WTC11 (cell line): ENCODE data around the gene MLPH. TPM values are rescaled to one million over a fixed set of nuclear protein-coding genes. Genes with fewer than 3 reads are reported as not detected.
A peak's percentile ranks its signal among the peaks of the same experiment; 100 is the strongest.

Source experiments
- ATAC-seq: fragments of 200-7000 bp; cut with Tn5 transposase; 2 replicates; pipeline ENCODE4 v1.10.0; 2021; ENCODE audit warnings: mild to moderate bottlenecking, moderate library complexity
- CTCF ChIA-PET: fragments of 300-600 bp; sonication (Branson Sonifier 250); formaldehyde crosslinking; loops from one replicate; lab custom pipeline; 2021; ENCODE audit warnings: antibody characterized with exemption; lab: Charles Lee
- POLR2A ChIA-PET: fragments of 350-600 bp; sonication (Branson Sonifier 250); formaldehyde crosslinking; loops from one replicate; lab custom pipeline; 2021; ENCODE audit warnings: antibody characterized with exemption; lab: Charles Lee
- DNase-seq: peaks from one replicate; pipeline ENCODE4 v3.0.0; 2021; ENCODE audit warnings: low spot score
- H3K27ac Mint-ChIP-seq: 2 replicates; pipeline ENCODE4 v1.8.0; 2021; ENCODE audit warnings: mixed read lengths
- H3K27me3 Mint-ChIP-seq: 2 replicates; pipeline ENCODE4 v1.8.0; 2021; ENCODE audit warnings: low read depth, mild to moderate bottlenecking, moderate library complexity, mixed read lengths
- H3K36me3 Mint-ChIP-seq: 2 replicates; pipeline ENCODE4 v1.8.0; 2021; ENCODE audit warnings: mixed read lengths
- H3K4me1 Mint-ChIP-seq: 2 replicates; pipeline ENCODE4 v1.8.0; 2022; ENCODE audit warnings: mixed read lengths
- H3K4me3 Mint-ChIP-seq: 2 replicates; pipeline ENCODE4 v1.8.0; 2021; ENCODE audit warnings: mild to moderate bottlenecking, moderate library complexity, mixed read lengths
- H3K9me3 Mint-ChIP-seq: 2 replicates; pipeline ENCODE4 v1.8.0; 2021; ENCODE audit warnings: mixed read lengths
- NFATC4 ChIP-seq: fragments of 250-450 bp; sonication (Bioruptor Pico); IDR thresholded peaks from 2 replicates; pipeline ENCODE4 v1.9.0; 2021; ENCODE audit warnings: mild to moderate bottlenecking
- NFYB ChIP-seq: sonication (generic); formaldehyde crosslinking; conservative IDR thresholded peaks from 2 replicates; pipeline ENCODE4 v1.8.0; 2022; ENCODE audit warnings: low read depth, missing genetic modification reagents
- RORB ChIP-seq: fragments of 250-450 bp; sonication (Bioruptor Pico); IDR thresholded peaks from 2 replicates; pipeline ENCODE4 v1.9.0; 2021; ENCODE audit warnings: mild to moderate bottlenecking
- SOX15 ChIP-seq: fragments of 250-450 bp; sonication (Bioruptor Pico); IDR thresholded peaks from 2 replicates; pipeline ENCODE4 v1.9.0; 2021; ENCODE audit warnings: mild to moderate bottlenecking
- SP1 ChIP-seq: sonication (generic); formaldehyde crosslinking; conservative IDR thresholded peaks from 2 replicates; pipeline ENCODE4 v1.8.1; 2022; ENCODE audit warnings: missing genetic modification reagents
- TEAD1 ChIP-seq: sonication (generic); formaldehyde crosslinking; IDR thresholded peaks from 2 replicates; pipeline ENCODE4 v1.8.0; 2022; ENCODE audit warnings: mild to moderate bottlenecking, missing genetic modification reagents
- TP53 ChIP-seq: sonication (generic); formaldehyde crosslinking; IDR thresholded peaks from 2 replicates; pipeline ENCODE4 v1.8.1; 2023; ENCODE audit warnings: mild to moderate bottlenecking, missing genetic modification reagents
- ZBTB21 ChIP-seq: sonication (generic); formaldehyde crosslinking; IDR thresholded peaks from 2 replicates; pipeline ENCODE4 v1.8.1; 2023; ENCODE audit warnings: mild to moderate bottlenecking, missing genetic modification reagents, borderline replicate concordance
- ZNF138 ChIP-seq: sonication (generic); formaldehyde crosslinking; conservative IDR thresholded peaks from 2 replicates; pipeline ENCODE4 v1.8.1; 2022; ENCODE audit warnings: mild to moderate bottlenecking, moderate library complexity, missing genetic modification reagents
- ZNF396 ChIP-seq: fragments of 250-450 bp; sonication (Bioruptor Pico); IDR thresholded peaks from 2 replicates; pipeline ENCODE4 v1.8.0; 2021; ENCODE audit warnings: mild to moderate bottlenecking, moderate library complexity, borderline replicate concordance
- ZNF423 ChIP-seq: fragments of 250-450 bp; sonication (Bioruptor Pico); IDR thresholded peaks from 2 replicates; pipeline ENCODE4 v2.1.2; 2022; ENCODE audit warnings: mild to moderate bottlenecking, moderate library complexity
- total RNA-seq: library from RNA; stranded (reverse); gene quantifications from 3 replicates; pipeline ENCODE4 v1.2.3, GENCODE V29; 2021
- TF ChIP-seq, protein P1 (sequence below): sonication (generic); formaldehyde crosslinking; IDR thresholded peaks from 2 replicates; pipeline ENCODE4 v1.8.1; 2023; ENCODE audit warnings: mild to moderate bottlenecking, missing genetic modification reagents, moderate library complexity
- TF ChIP-seq, protein P2 (sequence below): sonication (generic); formaldehyde crosslinking; IDR thresholded peaks from 2 replicates; pipeline ENCODE4 v1.8.0; 2023; ENCODE audit warnings: missing genetic modification reagents
- TF ChIP-seq, protein P3 (sequence below): sonication (generic); formaldehyde crosslinking; IDR thresholded peaks from 2 replicates; pipeline ENCODE4 v1.8.0; 2022; ENCODE audit warnings: mild to moderate bottlenecking, missing genetic modification reagents
- TF ChIP-seq, protein P4 (sequence below): sonication (generic); formaldehyde crosslinking; conservative IDR thresholded peaks from 2 replicates; pipeline ENCODE4 v1.8.1; 2022; ENCODE audit warnings: mild to moderate bottlenecking, missing genetic modification reagents

The MLPH gene
- total RNA-seq, 1 experiment from 2014 or later, result 10.3 TPM

DNA sequence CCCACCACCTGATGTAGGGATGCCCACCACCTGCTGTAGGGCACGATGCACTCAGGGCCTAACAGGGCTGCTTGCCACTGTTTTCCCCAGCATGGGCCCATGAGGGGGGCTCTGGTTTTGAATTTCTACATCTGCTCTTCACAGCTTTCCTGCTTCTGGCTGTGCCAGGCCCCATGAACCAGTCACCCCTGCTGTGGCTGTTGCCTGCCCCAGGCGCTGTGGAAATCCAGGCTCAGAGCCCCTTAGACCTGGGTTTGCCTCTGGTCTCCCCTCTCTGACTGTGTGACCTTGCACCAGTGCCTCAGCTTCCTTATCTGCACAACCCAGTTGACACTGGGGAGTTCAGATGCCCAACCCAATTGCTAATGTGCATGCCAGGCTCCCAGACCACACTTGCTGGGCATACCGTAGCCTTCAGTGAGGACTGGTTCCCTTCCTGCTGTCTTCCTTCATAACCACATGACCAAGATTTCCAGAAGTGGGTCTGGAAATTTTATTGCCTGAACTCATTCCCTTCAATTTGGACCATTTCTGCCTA lies 6.0 kb upstream of the MLPH start (continued):
- TF ChIP-seq, protein P1, sequence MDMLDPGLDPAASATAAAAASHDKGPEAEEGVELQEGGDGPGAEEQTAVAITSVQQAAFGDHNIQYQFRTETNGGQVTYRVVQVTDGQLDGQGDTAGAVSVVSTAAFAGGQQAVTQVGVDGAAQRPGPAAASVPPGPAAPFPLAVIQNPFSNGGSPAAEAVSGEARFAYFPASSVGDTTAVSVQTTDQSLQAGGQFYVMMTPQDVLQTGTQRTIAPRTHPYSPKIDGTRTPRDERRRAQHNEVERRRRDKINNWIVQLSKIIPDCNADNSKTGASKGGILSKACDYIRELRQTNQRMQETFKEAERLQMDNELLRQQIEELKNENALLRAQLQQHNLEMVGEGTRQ (CRISPR knock-in tag), result no peak
- TF ChIP-seq SOX15 (CRISPR knock-in tag) (no peak), NFYB (CRISPR knock-in tag) (no peak), RORB (CRISPR knock-in tag) (no peak), NFATC4 (CRISPR knock-in tag) (no peak), ZNF138 (CRISPR knock-in tag) (no peak), TP53 (no peak), ZNF396 (CRISPR knock-in tag) (no peak)
- TF ChIP-seq, protein P2, sequence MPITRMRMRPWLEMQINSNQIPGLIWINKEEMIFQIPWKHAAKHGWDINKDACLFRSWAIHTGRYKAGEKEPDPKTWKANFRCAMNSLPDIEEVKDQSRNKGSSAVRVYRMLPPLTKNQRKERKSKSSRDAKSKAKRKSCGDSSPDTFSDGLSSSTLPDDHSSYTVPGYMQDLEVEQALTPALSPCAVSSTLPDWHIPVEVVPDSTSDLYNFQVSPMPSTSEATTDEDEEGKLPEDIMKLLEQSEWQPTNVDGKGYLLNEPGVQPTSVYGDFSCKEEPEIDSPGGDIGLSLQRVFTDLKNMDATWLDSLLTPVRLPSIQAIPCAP (CRISPR knock-in tag), result no peak

DNA sequence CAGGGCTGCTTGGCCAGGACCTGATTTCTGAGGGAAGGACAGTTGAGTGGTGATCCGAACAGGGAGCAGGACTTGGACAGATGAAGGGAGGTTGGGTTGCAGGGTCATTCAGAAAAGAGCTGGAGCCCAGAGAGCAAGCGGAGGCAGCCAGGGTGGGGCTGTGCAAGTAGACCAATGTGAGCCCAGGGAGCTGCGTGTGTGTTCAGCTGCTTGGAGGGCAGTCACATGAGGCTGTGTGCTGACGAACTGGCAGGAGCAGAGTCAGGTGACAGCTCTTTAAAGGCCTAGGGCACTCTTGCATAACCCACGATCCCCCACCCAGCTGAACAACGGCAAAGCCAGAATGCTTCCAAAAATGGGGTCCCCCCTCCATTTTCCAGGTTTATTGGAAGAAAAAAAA lies 4.6 kb upstream of the MLPH start:
- DNase-seq (no peak), ATAC-seq (no peak)
- peaks cover 84% of the 10 kb centered on the region for H3K27me3 Mint-ChIP-seq
- TF ChIP-seq, protein P3, sequence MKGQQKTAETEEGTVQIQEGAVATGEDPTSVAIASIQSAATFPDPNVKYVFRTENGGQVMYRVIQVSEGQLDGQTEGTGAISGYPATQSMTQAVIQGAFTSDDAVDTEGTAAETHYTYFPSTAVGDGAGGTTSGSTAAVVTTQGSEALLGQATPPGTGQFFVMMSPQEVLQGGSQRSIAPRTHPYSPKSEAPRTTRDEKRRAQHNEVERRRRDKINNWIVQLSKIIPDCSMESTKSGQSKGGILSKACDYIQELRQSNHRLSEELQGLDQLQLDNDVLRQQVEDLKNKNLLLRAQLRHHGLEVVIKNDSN, result peak; percentile 16; the same call in 1 of the 2 replicates
- no peak for TF ChIP-seq ZBTB21 (CRISPR knock-in tag)
- TF ChIP-seq, protein P1 (CRISPR knock-in tag), result peak; percentile 44; the same call in 1 of the 2 replicates
- TF ChIP-seq, protein P4, sequence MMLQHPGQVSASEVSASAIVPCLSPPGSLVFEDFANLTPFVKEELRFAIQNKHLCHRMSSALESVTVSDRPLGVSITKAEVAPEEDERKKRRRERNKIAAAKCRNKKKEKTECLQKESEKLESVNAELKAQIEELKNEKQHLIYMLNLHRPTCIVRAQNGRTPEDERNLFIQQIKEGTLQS (CRISPR knock-in tag), result no peak
- ChIA-PET CTCF (interaction anchor here (0.8 to 2.0 kb wide), 6 partner anchors 12 to 349 kb away, joined by 3 to 12 read pairs (median 6); no protein-coding TSS in a partner anchor), POLR2A (interaction anchor here (0.9 kb wide), 1 partner anchor 11 kb away, joined by 3 read pairs; no protein-coding TSS in a partner anchor)
- H3K4me3 Mint-ChIP-seq, result no peak overlapping the region
- H3K9me3 Mint-ChIP-seq, result no peaks in the 10 kb centered on the region
- H3K36me3 Mint-ChIP-seq, result no peaks in the 10 kb centered on the region
- H3K4me1 Mint-ChIP-seq, result peaks cover 10% of the 10 kb centered on the region
- H3K27ac Mint-ChIP-seq, result no peak overlapping the region

DNA sequence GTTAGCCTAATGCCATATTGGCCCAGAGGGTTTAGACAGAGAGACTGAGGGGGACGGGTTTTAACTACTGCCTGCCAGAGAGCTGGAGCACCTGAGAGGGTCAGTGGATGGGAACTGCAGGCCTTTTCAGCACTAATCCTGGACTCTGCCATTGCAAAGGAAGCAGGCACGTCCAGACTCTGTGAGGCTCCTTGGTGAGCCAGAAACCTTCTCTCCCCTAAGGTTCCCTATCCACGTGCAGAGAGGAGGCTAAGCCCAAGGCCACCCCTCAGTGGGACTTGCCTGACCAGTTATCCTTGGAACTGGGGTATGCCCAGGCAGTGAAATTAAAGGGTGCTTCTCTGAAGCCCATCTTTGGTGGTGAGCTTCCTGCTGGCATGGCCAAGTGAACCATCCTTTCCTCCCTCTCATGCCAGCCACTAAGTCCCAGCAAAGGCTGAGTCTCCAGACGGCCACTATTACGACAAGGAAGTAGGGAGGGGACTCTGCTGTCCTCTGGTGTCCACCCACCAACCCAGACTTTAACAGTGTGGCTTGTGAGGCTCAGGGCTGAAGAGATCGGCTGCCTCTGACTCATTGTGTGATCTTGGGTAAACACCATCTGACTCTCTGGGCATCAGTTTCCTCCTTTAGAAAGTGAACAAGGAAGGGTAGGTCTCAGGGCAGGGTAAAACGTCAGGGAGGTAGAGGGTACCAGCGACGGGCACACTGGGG lies 3.9 kb upstream of the MLPH start:
- Mint-ChIP-seq H3K27ac (no peak overlapping the region), H3K36me3 (no peaks in the 10 kb centered on the region), H3K27me3 (peaks cover 84% of the 10 kb centered on the region), H3K4me3 (no peak overlapping the region)
- DNase-seq, result no peak
- no peak for ATAC-seq
- no peak for TF ChIP-seq TEAD1
- TF ChIP-seq, protein P2 (CRISPR knock-in tag), result no peak
- no peak for TF ChIP-seq ZNF423 (CRISPR knock-in tag)
- no peak for TF ChIP-seq SP1
- TF ChIP-seq ZBTB21 (CRISPR knock-in tag), result no peak
- TF ChIP-seq, all 79 proteins: peak for 0
- CTCF ChIA-PET, result interaction anchor here (0.8 to 2.0 kb wide), 4 partner anchors 12 to 350 kb away, joined by 3 to 12 read pairs (median 3); no protein-coding TSS in a partner anchor
- H3K9me3 Mint-ChIP-seq, result no peaks in the 10 kb centered on the region
- POLR2A ChIA-PET, result interaction anchor here (0.9 kb wide), 1 partner anchor 11 kb away, joined by 3 read pairs; no protein-coding TSS in a partner anchor
- peaks cover 15% of the 10 kb centered on the region for H3K4me1 Mint-ChIP-seq
